Epithelial cell of umbilical artery (primary cell): ENCODE results near the gene EPB41L1. TPM values are rescaled to one million over a fixed set of nuclear protein-coding genes. Genes with fewer than 3 reads are reported as not detected.

ENCODE experiments used
- total RNA-seq: library from RNA; depleted of rRNA; stranded (reverse); fragments of >200 nt; gene quantifications from 2 replicates; pipeline ENCODE4 v1.2.3, GENCODE V29; 2014

EPB41L1 gene
- 0.97 and 4.9 TPM in 2 replicates for total RNA-seq

GRCh38 chr20:36154700-36155628, at the start of gene EPB41L1:
EPB41L1 (plus strand) TSS chr20:36154740; CDS start chr20:36173778, 19,038 bp downstream.

GRCh38 chr20:36235892-36236785, 81.6 kb downstream of the EPB41L1 start, which contains the start of gene AAR2:
AAR2 (plus strand) TSS chr20:36236478; CDS start chr20:36239869, 3,391 bp downstream.

Other genes starting within 250 kb of the EPB41L1 start
- gene SCAND1, start 200.2 kb upstream of the EPB41L1 start, total RNA-seq, result 60.6 and 90.9 TPM in 2 replicates
- gene CNBD2, start 186.2 kb upstream of the EPB41L1 start, total RNA-seq, result 1.4 and 4.2 TPM in 2 replicates
- 26.1 and 29.6 TPM in 2 replicates for gene AAR2, start 81.7 kb downstream of the EPB41L1 start, total RNA-seq
- gene DLGAP4, start 151.6 kb downstream of the EPB41L1 start, total RNA-seq, result 7.0 and 8.1 TPM in 2 replicates